Stimulated activated naive B cell treated with anti-CD40 and anti-IgM and Interleukin-4, amounts not matched to agents 10 μg/mL and 1 μg/mL and 100 μg/mL, for 72 hours (primary cell): Measurements from ENCODE around the gene CRK.
A peak's percentile ranks its signal among the peaks of the same experiment; 100 is the strongest.
"Not testable (repeated sequence)": the region's sequence is repeated elsewhere in the genome, so short reads cannot be mapped to it uniquely, and the experiment has no call there.

Source experiments
- ATAC-seq, 2 donors: fragments of 150-1000 bp; cut with Tn5 transposase; replicated peaks; 2 replicates each; pipeline ENCODE4 v1.10.0; 2021; ENCODE audit warnings: moderate library complexity in 1 of 2
- DNase-seq: peaks from one replicate; pipeline ENCODE4 v3.0.0; 2021
- H3K27ac Mint-ChIP-seq: one replicate; pipeline ENCODE4 v1.8.0; 2022; ENCODE audit warnings: mild to moderate bottlenecking, mixed read lengths
- H3K27me3 Mint-ChIP-seq, 2 donors: one replicate each; pipeline ENCODE4 v1.8.0; 2022; ENCODE audit warnings: mixed read lengths in 2 of 2
- H3K36me3 Mint-ChIP-seq, 2 donors: one replicate each; pipeline ENCODE4 v1.8.0; 2022; ENCODE audit warnings: mixed read lengths in 2 of 2, mild to moderate bottlenecking in 1 of 2
- H3K4me1 Mint-ChIP-seq, 2 donors: one replicate each; pipeline ENCODE4 v1.8.0; 2022; ENCODE audit warnings: mixed read lengths in 2 of 2, mild to moderate bottlenecking in 1 of 2
- H3K4me3 Mint-ChIP-seq, 2 donors: one replicate each; pipeline ENCODE4 v1.8.0; 2022; ENCODE audit warnings: mild to moderate bottlenecking in 2 of 2, mixed read lengths in 2 of 2, moderate library complexity in 1 of 2
- H3K9me3 Mint-ChIP-seq, 2 donors: one replicate each; pipeline ENCODE4 v1.8.0; 2022; ENCODE audit warnings: mixed read lengths in 2 of 2, mild to moderate bottlenecking in 1 of 2

CRK gene

GRCh38 chr17:1386265-1386664 is 69.8 kb downstream of the CRK start:
- Mint-ChIP-seq H3K27me3 (no peaks in the 10 kb centered on the region), H3K4me3 (no peak overlapping the region), H3K36me3 (peaks cover 10 to 17% of the 10 kb centered on the region in 2 donors), H3K4me1 (peaks cover 19 to 62% of the 10 kb centered on the region in 2 donors), H3K27ac (no peak overlapping the region), H3K9me3 (no peaks in the 10 kb centered on the region)
- DNase-seq (no peak), ATAC-seq (no peak)

- Mint-ChIP-seq H3K27ac (no peak overlapping the region), H3K36me3 (peaks cover 10 to 18% of the 10 kb centered on the region in 2 donors)
These were observed 70.2 kb downstream of the CRK start for GRCh38 chr17:1385861-1386260.

GRCh38 chr17:1384905-1385435 is 71.1 kb downstream of the CRK start:
- no peak overlapping the region for H3K4me3 Mint-ChIP-seq
- DNase-seq (no peak), ATAC-seq (no peak)
- peaks cover 21 to 64% of the 10 kb centered on the region in 2 donors for H3K4me1 Mint-ChIP-seq
- H3K27me3 Mint-ChIP-seq = no peaks in the 10 kb centered on the region
- H3K27ac Mint-ChIP-seq = peak overlapping the region; percentile 14
- H3K36me3 Mint-ChIP-seq = peaks cover 8 to 18% of the 10 kb centered on the region in 2 donors
- no peaks in the 10 kb centered on the region for H3K9me3 Mint-ChIP-seq

More at GRCh38 chr17:1385861-1386260, 70.2 kb downstream of the CRK start:
- no peak for ATAC-seq
- no peak for DNase-seq
- no peak overlapping the region for H3K4me3 Mint-ChIP-seq
- no peaks in the 10 kb centered on the region for H3K27me3 Mint-ChIP-seq
- no peaks in the 10 kb centered on the region for H3K9me3 Mint-ChIP-seq
- peaks cover 20 to 64% of the 10 kb centered on the region in 2 donors for H3K4me1 Mint-ChIP-seq

GRCh38 chr17:1379930-1380313 is 76.1 kb downstream of the CRK start:
- Mint-ChIP-seq H3K36me3 (peaks cover 10 to 38% of the 10 kb centered on the region in 2 donors), H3K4me3 (peak overlapping the region; percentile 38 to 41), H3K9me3 (no peaks in the 10 kb centered on the region)

GRCh38 chr17:1379208-1379929 is 76.7 kb downstream of the CRK start:
- no peak overlapping the region for H3K27ac Mint-ChIP-seq
- H3K4me3 Mint-ChIP-seq = peak overlapping the region in 1 of 2 donors; percentile 38
- DNase-seq (no peak), ATAC-seq (no peak)
- H3K27me3 Mint-ChIP-seq = no peaks in the 10 kb centered on the region
- no peaks in the 10 kb centered on the region for H3K9me3 Mint-ChIP-seq
- H3K4me1 Mint-ChIP-seq = peaks cover 47 to 81% of the 10 kb centered on the region in 2 donors
- H3K36me3 Mint-ChIP-seq = peaks cover 9 to 40% of the 10 kb centered on the region in 2 donors

More at GRCh38 chr17:1379930-1380313, 76.1 kb downstream of the CRK start:
- H3K27me3 Mint-ChIP-seq = no peaks in the 10 kb centered on the region
- ATAC-seq (peak; percentile 89 to 94), DNase-seq (no peak)
- peaks cover 42 to 79% of the 10 kb centered on the region in 2 donors for H3K4me1 Mint-ChIP-seq
- peak overlapping the region; percentile 1 for H3K27ac Mint-ChIP-seq

- Mint-ChIP-seq H3K36me3 (peaks cover 9 to 40% of the 10 kb centered on the region in 2 donors), H3K4me1 (peaks cover 49 to 89% of the 10 kb centered on the region in 2 donors)
- H3K9me3 Mint-ChIP-seq, H3K4me3 Mint-ChIP-seq, H3K27ac Mint-ChIP-seq, H3K27me3 Mint-ChIP-seq, DNase-seq, ATAC-seq: not testable (repeated sequence)
These were observed 77.6 kb downstream of the CRK start for GRCh38 chr17:1378476-1378860.

- DNase-seq (no peak), ATAC-seq (no peak)
- peaks cover 15 to 49% of the 10 kb centered on the region in 2 donors for H3K36me3 Mint-ChIP-seq
- H3K27ac Mint-ChIP-seq = peak overlapping the region; percentile 70
- peak overlapping the region in 1 of 2 donors; percentile 19 for H3K4me3 Mint-ChIP-seq
- H3K27me3 Mint-ChIP-seq = no peaks in the 10 kb centered on the region
- no peaks in the 10 kb centered on the region for H3K9me3 Mint-ChIP-seq
- peaks cover 49 to 94% of the 10 kb centered on the region in 2 donors for H3K4me1 Mint-ChIP-seq
These were observed 78.7 kb downstream of the CRK start for GRCh38 chr17:1377334-1377733.

GRCh38 chr17:1376061-1376460 is 80.0 kb downstream of the CRK start:
- H3K4me3 Mint-ChIP-seq = peak overlapping the region; percentile 22 to 39
- peaks cover 43 to 93% of the 10 kb centered on the region in 2 donors for H3K4me1 Mint-ChIP-seq
- H3K27me3 Mint-ChIP-seq = no peaks in the 10 kb centered on the region
- peak overlapping the region; percentile 52 for H3K27ac Mint-ChIP-seq
- DNase-seq (no peak), ATAC-seq (peak; percentile 54 to 63)
- no peaks in the 10 kb centered on the region for H3K9me3 Mint-ChIP-seq
- H3K36me3 Mint-ChIP-seq = peaks cover 16 to 48% of the 10 kb centered on the region in 2 donors

- DNase-seq (no peak), ATAC-seq (peak; percentile 48 to 49)
- Mint-ChIP-seq H3K27me3 (no peaks in the 10 kb centered on the region), H3K4me1 (peaks cover 43 to 92% of the 10 kb centered on the region in 2 donors), H3K36me3 (peaks cover 18 to 47% of the 10 kb centered on the region in 2 donors), H3K9me3 (no peaks in the 10 kb centered on the region), H3K27ac (peak overlapping the region; percentile 52), H3K4me3 (peak overlapping the region in 1 of 2 donors; percentile 22)
These were observed 80.4 kb downstream of the CRK start for GRCh38 chr17:1375615-1376014.

GRCh38 chr17:1374431-1375177 is 81.4 kb downstream of the CRK start:
- ATAC-seq = peak; percentile 39 to 55
- H3K36me3 Mint-ChIP-seq = peaks cover 16 to 43% of the 10 kb centered on the region in 2 donors
- no peak for DNase-seq
- H3K4me3 Mint-ChIP-seq = peak overlapping the region; percentile 25 to 34
- peak overlapping the region; percentile 52 for H3K27ac Mint-ChIP-seq
- peaks cover 37 to 89% of the 10 kb centered on the region in 2 donors for H3K4me1 Mint-ChIP-seq
- H3K27me3 Mint-ChIP-seq = no peaks in the 10 kb centered on the region
- no peaks in the 10 kb centered on the region for H3K9me3 Mint-ChIP-seq

- H3K27me3 Mint-ChIP-seq = no peaks in the 10 kb centered on the region
- H3K9me3 Mint-ChIP-seq = no peaks in the 10 kb centered on the region
- no peak for DNase-seq
- H3K4me3 Mint-ChIP-seq = no peak overlapping the region
- peak overlapping the region; percentile 31 for H3K27ac Mint-ChIP-seq
- H3K36me3 Mint-ChIP-seq = peaks cover 16 to 45% of the 10 kb centered on the region in 2 donors
- peaks cover 33 to 86% of the 10 kb centered on the region in 2 donors for H3K4me1 Mint-ChIP-seq
- ATAC-seq = no peak
These were observed 82.3 kb downstream of the CRK start for GRCh38 chr17:1373707-1374237.

- Mint-ChIP-seq H3K36me3 (peaks cover 17 to 38% of the 10 kb centered on the region in 2 donors), H3K27ac (no peak overlapping the region), H3K4me1 (peaks cover 32 to 82% of the 10 kb centered on the region in 2 donors), H3K9me3 (no peaks in the 10 kb centered on the region), H3K27me3 (no peaks in the 10 kb centered on the region), H3K4me3 (no peak overlapping the region)
- ATAC-seq (no peak), DNase-seq (no peak)
These were observed 83.4 kb downstream of the CRK start for GRCh38 chr17:1372618-1373017.

GRCh38 chr17:1371893-1372590 is 84.0 kb downstream of the CRK start:
- DNase-seq = no peak
- Mint-ChIP-seq H3K9me3 (no peaks in the 10 kb centered on the region), H3K4me3 (no peak overlapping the region), H3K4me1 (peaks cover 34 to 82% of the 10 kb centered on the region in 2 donors), H3K27ac (no peak overlapping the region), H3K27me3 (no peaks in the 10 kb centered on the region), H3K36me3 (peaks cover 22 to 38% of the 10 kb centered on the region in 2 donors)
- no peak for ATAC-seq
